Stimulated activated effector memory CD8-positive, alpha-beta T cell treated with anti-CD3 and anti-CD28 coated beads, Interleukin-12 subunit alpha, Interleukin-12 subunit beta, amount 100 ng/mL, for 72 hours (primary cell): ENCODE measurements around the gene PACS1.

Experiments used
- ATAC-seq: fragments of 150-1000 bp; cut with Tn5 transposase; 2 replicates; pipeline ENCODE4 v1.10.0; 2021
- DNase-seq, 2 donors: peaks; one replicate each; pipeline ENCODE4 v3.0.0; 2021 to 2022; ENCODE audit warnings: low spot score in 2 of 2
- H3K27ac Mint-ChIP-seq: one replicate; pipeline ENCODE4 v1.8.0; 2022; ENCODE audit warnings: mild to moderate bottlenecking, mixed read lengths
- H3K36me3 Mint-ChIP-seq: one replicate; pipeline ENCODE4 v1.8.0; 2022; ENCODE audit warnings: mild to moderate bottlenecking, mixed read lengths
- H3K4me1 Mint-ChIP-seq: one replicate; pipeline ENCODE4 v1.8.0; 2022; ENCODE audit warnings: mixed read lengths
- H3K4me3 Mint-ChIP-seq: one replicate; pipeline ENCODE4 v1.8.0; 2022; ENCODE audit warnings: mild to moderate bottlenecking, mixed read lengths
- H3K9me3 Mint-ChIP-seq: one replicate; pipeline ENCODE4 v1.8.0; 2022; ENCODE audit warnings: mixed read lengths

PACS1 gene

GRCh38 chr11:66186470-66186869 is 116.4 kb downstream of the PACS1 start:
- no peak for ATAC-seq
- Mint-ChIP-seq H3K9me3 (no peaks in the 10 kb centered on the region), H3K27ac (peak overlapping the region; percentile 29), H3K4me3 (no peak overlapping the region), H3K36me3 (peaks cover 11% of the 10 kb centered on the region), H3K4me1 (peaks cover 41% of the 10 kb centered on the region)
- DNase-seq = no peak

- Mint-ChIP-seq H3K9me3 (no peaks in the 10 kb centered on the region), H3K27ac (no peak overlapping the region), H3K36me3 (peaks cover 11% of the 10 kb centered on the region), H3K4me1 (peaks cover 41% of the 10 kb centered on the region), H3K4me3 (no peak overlapping the region)
- ATAC-seq (no peak), DNase-seq (no peak)
These were observed 117.4 kb downstream of the PACS1 start for GRCh38 chr11:66187453-66187852.

- H3K4me3 Mint-ChIP-seq = no peak overlapping the region
- no peak overlapping the region for H3K27ac Mint-ChIP-seq
- no peaks in the 10 kb centered on the region for H3K9me3 Mint-ChIP-seq
- H3K36me3 Mint-ChIP-seq = peaks cover 20% of the 10 kb centered on the region
- DNase-seq (no peak), ATAC-seq (no peak)
- peaks cover 37% of the 10 kb centered on the region for H3K4me1 Mint-ChIP-seq
These were observed 118.5 kb downstream of the PACS1 start for GRCh38 chr11:66188580-66188979.

DNA sequence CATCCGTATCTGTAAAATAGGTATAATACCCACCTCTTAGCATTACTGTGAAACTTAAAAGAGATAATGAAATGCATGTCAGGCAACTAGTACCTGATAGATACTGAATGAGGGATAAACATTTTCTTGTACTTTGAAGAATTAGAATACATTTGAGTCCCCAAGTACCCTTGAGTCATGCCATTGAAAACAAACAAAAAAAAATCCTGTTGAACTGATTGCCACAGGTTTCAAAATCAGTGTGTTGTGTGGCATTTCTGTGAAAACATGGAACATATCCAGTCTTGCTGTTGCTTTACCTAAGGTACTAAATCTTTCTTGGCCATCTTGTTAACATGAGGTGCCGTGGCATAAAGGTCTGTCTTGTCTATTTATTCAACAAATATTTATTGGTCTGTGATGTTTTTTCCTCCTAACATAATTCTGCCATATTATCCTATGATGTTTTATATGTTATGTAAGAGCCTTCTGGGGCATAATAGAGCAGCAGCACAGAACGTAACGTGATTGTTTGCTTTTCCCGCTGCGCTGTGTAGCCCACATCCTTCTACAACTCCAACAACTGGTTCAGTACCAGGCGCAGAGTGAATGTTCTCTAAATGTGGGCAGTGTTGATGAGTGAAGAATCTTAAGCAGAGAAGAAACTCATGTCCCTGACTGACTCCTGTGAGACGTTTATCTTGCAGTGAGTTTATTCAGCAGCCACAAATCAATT is 119.1 kb downstream of the PACS1 start:
- H3K4me1 Mint-ChIP-seq = peaks cover 35% of the 10 kb centered on the region
- no peak overlapping the region for H3K27ac Mint-ChIP-seq
- H3K36me3 Mint-ChIP-seq = peaks cover 26% of the 10 kb centered on the region
- ATAC-seq (no peak), DNase-seq (no peak)
- H3K4me3 Mint-ChIP-seq = no peak overlapping the region
- H3K9me3 Mint-ChIP-seq = no peaks in the 10 kb centered on the region

DNA sequence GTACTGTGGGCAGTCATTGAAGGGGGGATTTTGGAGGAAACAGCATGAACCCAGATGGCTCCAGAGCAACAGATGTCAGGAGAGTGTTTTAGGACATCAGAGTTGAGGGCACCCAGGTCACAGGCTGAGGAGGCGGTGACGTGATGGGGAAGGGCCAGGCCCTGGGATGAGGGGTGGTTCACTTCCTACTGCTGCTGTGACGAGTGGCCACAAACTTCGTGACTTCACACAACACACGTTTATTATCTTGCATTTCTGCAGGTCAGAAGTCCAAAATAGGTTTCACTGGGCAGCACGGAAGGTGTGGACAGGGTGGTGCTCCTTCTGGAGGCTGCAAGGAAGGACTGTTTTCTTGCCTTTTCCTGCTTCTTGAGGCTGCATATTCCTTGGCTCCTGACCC is 120.7 kb downstream of the PACS1 start:
- ATAC-seq = no peak
- Mint-ChIP-seq H3K4me3 (no peak overlapping the region), H3K27ac (no peak overlapping the region), H3K9me3 (no peaks in the 10 kb centered on the region), H3K4me1 (peaks cover 35% of the 10 kb centered on the region), H3K36me3 (peaks cover 36% of the 10 kb centered on the region)
- DNase-seq = no peak

DNA sequence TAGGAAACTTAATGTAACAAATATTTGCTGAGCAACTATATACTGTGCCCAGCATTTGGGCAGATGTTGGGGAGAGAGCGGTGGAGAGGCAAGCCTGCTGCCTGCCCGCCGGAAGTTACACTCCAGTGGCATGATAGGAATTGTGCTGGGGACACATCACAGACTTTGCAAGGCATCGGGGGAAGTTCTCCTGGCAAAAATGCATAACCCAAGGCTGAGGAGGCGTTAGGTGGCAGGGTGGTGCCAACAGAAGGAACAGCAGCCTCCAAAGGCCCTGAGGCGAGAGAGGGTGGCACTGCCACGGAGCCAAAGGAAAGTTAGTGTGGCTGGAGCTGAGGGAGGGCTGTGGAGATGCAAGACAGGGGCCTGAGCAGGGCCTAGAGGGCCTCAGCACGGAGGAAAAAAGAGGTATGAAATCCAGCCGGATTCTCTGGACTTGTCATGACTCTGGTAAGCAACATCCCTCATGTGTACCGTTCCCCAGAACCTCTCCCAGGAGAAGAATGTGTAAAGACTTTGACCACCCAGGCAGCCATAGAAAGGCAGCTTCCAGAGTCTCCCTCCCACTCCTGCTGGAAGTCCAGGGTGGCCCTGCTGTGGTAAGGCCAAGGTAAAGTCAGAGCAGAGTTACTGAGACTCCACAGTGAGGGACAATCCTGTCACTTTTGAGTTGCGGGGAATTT is 122.2 kb downstream of the PACS1 start:
- DNase-seq = no peak
- Mint-ChIP-seq H3K27ac (peak overlapping the region; percentile 80), H3K9me3 (no peaks in the 10 kb centered on the region), H3K36me3 (peaks cover 39% of the 10 kb centered on the region), H3K4me1 (peaks cover 23% of the 10 kb centered on the region), H3K4me3 (no peak overlapping the region)
- no peak for ATAC-seq

DNA sequence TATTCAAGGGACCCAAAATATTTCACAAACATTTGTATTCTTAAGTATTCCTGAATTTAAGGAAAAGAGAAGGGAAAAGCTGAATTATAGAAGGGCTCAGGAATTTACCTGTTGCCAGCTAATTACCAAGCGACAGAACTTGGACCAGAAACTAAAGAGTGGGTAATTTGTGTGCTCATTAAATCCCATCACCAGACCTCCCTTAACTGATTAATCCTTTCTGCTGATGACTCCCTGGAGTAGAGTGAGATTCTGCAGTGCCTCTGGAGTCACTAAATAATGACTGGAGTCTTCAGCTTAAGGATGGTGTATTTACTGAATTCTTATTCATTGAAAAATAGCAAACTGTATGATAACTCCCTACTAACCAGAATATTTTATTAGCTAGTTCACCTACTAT is 124.3 kb downstream of the PACS1 start:
- H3K27ac Mint-ChIP-seq = no peak overlapping the region
- H3K4me3 Mint-ChIP-seq = no peak overlapping the region
- H3K36me3 Mint-ChIP-seq = peaks cover 59% of the 10 kb centered on the region
- H3K9me3 Mint-ChIP-seq = no peaks in the 10 kb centered on the region
- no peak for DNase-seq
- peaks cover 10% of the 10 kb centered on the region for H3K4me1 Mint-ChIP-seq
- no peak for ATAC-seq

- Mint-ChIP-seq H3K27ac (no peak overlapping the region), H3K9me3 (no peaks in the 10 kb centered on the region), H3K4me3 (no peak overlapping the region), H3K4me1 (peaks cover 5% of the 10 kb centered on the region), H3K36me3 (peaks cover 62% of the 10 kb centered on the region)
- DNase-seq = no peak
- no peak for ATAC-seq
These were observed 125.8 kb downstream of the PACS1 start for GRCh38 chr11:66195867-66196266.

- ATAC-seq (no peak), DNase-seq (no peak)
- no peak overlapping the region for H3K27ac Mint-ChIP-seq
- H3K4me3 Mint-ChIP-seq = no peak overlapping the region
- no peaks in the 10 kb centered on the region for H3K4me1 Mint-ChIP-seq
- peaks cover 6% of the 10 kb centered on the region for H3K9me3 Mint-ChIP-seq
- H3K36me3 Mint-ChIP-seq = peaks cover 11% of the 10 kb centered on the region
These were observed 133.8 kb downstream of the PACS1 start for GRCh38 chr11:66203847-66204246.

- peaks cover 6% of the 10 kb centered on the region for H3K9me3 Mint-ChIP-seq
- no peak overlapping the region for H3K4me3 Mint-ChIP-seq
- ATAC-seq (no peak), DNase-seq (no peak)
- H3K27ac Mint-ChIP-seq = no peak overlapping the region
- no peaks in the 10 kb centered on the region for H3K4me1 Mint-ChIP-seq
- peaks cover 10% of the 10 kb centered on the region for H3K36me3 Mint-ChIP-seq
These were observed 134.3 kb downstream of the PACS1 start for GRCh38 chr11:66204412-66204811.

DNA sequence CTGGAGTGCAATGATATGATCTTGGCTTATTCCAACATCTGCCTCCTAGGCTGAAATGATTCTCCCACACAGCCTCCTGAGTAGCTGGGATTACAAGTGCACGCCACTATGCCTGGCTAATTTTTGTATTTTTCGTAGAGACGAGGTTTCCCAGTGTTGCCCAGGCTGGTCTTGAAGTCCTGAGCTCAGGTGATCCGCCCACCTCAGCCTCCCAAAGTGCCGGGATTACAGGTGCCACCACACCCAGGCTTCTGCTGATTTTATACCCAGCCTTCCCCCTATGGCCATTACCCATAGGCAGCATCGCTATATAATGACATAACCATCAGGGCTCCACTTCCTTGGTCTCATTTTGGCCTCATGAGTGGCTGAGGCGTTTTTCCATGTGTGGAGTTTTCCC is 137.7 kb downstream of the PACS1 start:
- H3K9me3 Mint-ChIP-seq = peaks cover 2% of the 10 kb centered on the region
- no peak overlapping the region for H3K27ac Mint-ChIP-seq
- H3K4me1 Mint-ChIP-seq = no peaks in the 10 kb centered on the region
- DNase-seq = no peak
- H3K36me3 Mint-ChIP-seq = peaks cover 34% of the 10 kb centered on the region
- H3K4me3 Mint-ChIP-seq = no peak overlapping the region
- no peak for ATAC-seq

DNA sequence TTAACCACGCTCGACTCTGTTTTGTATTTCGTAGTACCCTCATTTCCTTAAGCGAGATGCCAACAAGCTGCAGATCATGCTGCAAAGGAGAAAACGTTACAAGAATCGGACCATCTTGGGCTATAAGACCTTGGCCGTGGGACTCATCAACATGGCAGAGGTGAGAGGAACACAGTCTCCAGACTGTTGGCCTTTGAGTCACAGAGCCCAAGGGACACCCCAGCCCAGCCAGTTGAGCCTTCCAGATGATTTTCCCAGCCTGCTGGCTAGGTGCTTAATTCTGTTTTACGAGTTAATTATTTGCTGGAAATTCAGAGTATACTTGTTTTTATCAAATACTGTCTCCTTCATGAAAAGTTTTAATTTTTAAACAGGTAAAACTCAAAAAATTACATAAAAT is 141.0 kb downstream of the PACS1 start:
- Mint-ChIP-seq H3K4me1 (no peaks in the 10 kb centered on the region), H3K36me3 (peaks cover 59% of the 10 kb centered on the region), H3K4me3 (no peak overlapping the region), H3K9me3 (no peaks in the 10 kb centered on the region), H3K27ac (peak overlapping the region; percentile 68)
- DNase-seq (no peak), ATAC-seq (no peak)

- Mint-ChIP-seq H3K4me3 (no peak overlapping the region), H3K4me1 (peaks cover 10% of the 10 kb centered on the region), H3K36me3 (peaks cover 91% of the 10 kb centered on the region), H3K9me3 (no peaks in the 10 kb centered on the region), H3K27ac (no peak overlapping the region)
- ATAC-seq (no peak), DNase-seq (no peak)
These were observed 146.8 kb downstream of the PACS1 start for GRCh38 chr11:66216911-66217310.

DNA sequence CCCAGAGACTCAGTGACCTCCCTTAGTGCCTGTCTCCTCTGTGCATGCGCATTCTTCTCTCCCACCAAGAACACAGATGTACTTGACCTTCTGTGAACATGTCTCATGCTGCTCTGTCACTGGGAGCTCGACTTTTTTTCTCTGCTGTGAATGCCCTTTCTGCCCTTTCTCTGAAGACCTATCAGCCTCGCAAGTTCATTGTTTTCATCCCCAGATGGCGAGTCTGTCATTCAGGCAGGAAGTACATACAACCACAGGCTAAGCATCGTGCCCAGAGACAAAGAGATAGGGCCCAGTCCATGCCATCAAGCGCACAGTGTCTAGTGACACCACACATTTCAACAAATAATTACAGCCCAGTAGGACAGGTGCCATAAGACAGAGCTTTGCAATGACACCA is 148.0 kb downstream of the PACS1 start:
- DNase-seq (no peak), ATAC-seq (no peak)
- H3K4me1 Mint-ChIP-seq = peaks cover 20% of the 10 kb centered on the region
- peak overlapping the region; percentile 65 for H3K27ac Mint-ChIP-seq
- H3K4me3 Mint-ChIP-seq = no peak overlapping the region
- no peaks in the 10 kb centered on the region for H3K9me3 Mint-ChIP-seq
- peaks cover 91% of the 10 kb centered on the region for H3K36me3 Mint-ChIP-seq

GRCh38 chr11:66218846-66219620 is 149.0 kb downstream of the PACS1 start:
- Mint-ChIP-seq H3K36me3 (peaks cover 89% of the 10 kb centered on the region), H3K9me3 (no peaks in the 10 kb centered on the region)

More at GRCh38 chr11:66218846-66219620, 149.0 kb downstream of the PACS1 start:
- Mint-ChIP-seq H3K27ac (peak overlapping the region; percentile 94), H3K4me1 (peaks cover 20% of the 10 kb centered on the region), H3K4me3 (no peak overlapping the region)
- ATAC-seq (no peak), DNase-seq (no peak)
